Measurements from ENCODE around the gene ARHGAP12. TPM values are rescaled to one million over a fixed set of nuclear protein-coding genes. Genes with fewer than 3 reads are reported as not detected.

Gene ARHGAP12
- total RNA-seq, 1 donor from 2014 or later = 68.9 TPM

DNA sequence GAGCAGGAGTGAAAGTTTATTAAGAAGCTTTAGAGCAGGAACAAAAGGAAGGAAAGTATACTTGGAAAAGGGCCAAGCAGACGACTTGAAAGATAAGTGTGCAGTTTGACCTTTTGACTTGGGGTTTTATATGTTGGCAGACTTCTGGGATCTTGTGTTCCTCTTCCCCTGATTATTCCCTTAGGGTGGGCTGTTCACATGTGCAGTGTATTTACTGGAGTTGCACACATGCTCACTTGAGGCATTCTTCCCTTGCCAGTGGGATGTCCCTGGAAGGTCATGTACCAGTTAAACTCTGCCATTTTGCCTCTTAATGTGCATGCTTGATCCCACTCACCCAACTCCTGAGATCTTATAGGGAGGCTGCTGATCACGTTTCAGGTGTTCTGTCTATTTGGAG, 23.4 kb upstream of the ARHGAP12 start:
- Mint-ChIP-seq H3K9me3 (peaks cover 22% of the 10 kb centered on the region), H3K27ac (no peak overlapping the region), H3K27me3 (ENCODE audit: insufficient read depth, low read depth) (peaks cover 5% of the 10 kb centered on the region), H3K4me3 (no peak overlapping the region), H3K4me1 (peaks cover 4% of the 10 kb centered on the region), H3K36me3 (peaks cover 6% of the 10 kb centered on the region)
- Histone ChIP-seq H3K79me2 (ENCODE audit: low read depth) (no peaks in the 10 kb centered on the region), H4K20me1 (ENCODE audit: low read depth) (no peaks in the 10 kb centered on the region), H3K4me2 (no peak overlapping the region), H3K4me1 (no peaks in the 10 kb centered on the region), H3K9me3 (ENCODE audit: low read depth) (no peaks in the 10 kb centered on the region), H3K4me3 (no peak overlapping the region), H3K27ac (no peak overlapping the region), H3F3A (ENCODE audit: low read depth) (no peaks in the 10 kb centered on the region), H3K27me3 (no peaks in the 10 kb centered on the region), H2AFZ (replicated peaks) (no peak overlapping the region), H3K36me3 (no peaks in the 10 kb centered on the region), H3K9ac (no peak overlapping the region)
- TF ChIP-seq EZH2phosphoT487 (IDR thresholded peaks at IDR 0.05) (no peak), EZH2 (IDR thresholded peaks at IDR 0.05) (no peak)
- TF ChIP-seq, protein P1, sequence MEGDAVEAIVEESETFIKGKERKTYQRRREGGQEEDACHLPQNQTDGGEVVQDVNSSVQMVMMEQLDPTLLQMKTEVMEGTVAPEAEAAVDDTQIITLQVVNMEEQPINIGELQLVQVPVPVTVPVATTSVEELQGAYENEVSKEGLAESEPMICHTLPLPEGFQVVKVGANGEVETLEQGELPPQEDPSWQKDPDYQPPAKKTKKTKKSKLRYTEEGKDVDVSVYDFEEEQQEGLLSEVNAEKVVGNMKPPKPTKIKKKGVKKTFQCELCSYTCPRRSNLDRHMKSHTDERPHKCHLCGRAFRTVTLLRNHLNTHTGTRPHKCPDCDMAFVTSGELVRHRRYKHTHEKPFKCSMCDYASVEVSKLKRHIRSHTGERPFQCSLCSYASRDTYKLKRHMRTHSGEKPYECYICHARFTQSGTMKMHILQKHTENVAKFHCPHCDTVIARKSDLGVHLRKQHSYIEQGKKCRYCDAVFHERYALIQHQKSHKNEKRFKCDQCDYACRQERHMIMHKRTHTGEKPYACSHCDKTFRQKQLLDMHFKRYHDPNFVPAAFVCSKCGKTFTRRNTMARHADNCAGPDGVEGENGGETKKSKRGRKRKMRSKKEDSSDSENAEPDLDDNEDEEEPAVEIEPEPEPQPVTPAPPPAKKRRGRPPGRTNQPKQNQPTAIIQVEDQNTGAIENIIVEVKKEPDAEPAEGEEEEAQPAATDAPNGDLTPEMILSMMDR (IDR thresholded peaks at IDR 0.05) = no peak
- DNase-seq (ENCODE audit: low spot score) = no peak

DNA sequence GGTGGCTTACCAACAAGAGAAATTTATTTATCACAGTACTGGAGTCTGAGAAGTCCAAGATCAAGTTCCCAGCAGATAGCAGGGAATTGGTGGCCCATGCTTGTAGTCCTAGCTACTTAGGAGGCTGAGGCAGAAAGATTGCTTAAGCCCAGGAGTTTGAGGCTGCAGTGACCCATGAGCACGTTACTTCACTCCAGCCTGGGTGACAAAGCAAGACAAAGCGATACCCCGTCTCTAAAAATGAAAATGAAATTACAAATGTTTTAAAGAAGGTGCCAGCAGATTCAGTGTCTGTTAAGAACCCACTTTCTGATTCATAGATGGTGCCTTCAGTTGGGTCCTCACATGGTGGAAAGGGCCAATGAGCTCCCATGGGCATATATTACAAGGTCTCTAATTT, 20.6 kb upstream of the ARHGAP12 start:
- Histone ChIP-seq H3K4me2 (no peak overlapping the region), H3K79me2 (ENCODE audit: low read depth) (no peaks in the 10 kb centered on the region), H2AFZ (replicated peaks) (no peak overlapping the region), H3K9me3 (ENCODE audit: low read depth) (no peaks in the 10 kb centered on the region), H3K4me1 (peaks cover 10% of the 10 kb centered on the region), H3K4me3 (no peak overlapping the region), H4K20me1 (ENCODE audit: low read depth) (no peaks in the 10 kb centered on the region), H3K36me3 (no peaks in the 10 kb centered on the region), H3K9ac (no peak overlapping the region), H3F3A (ENCODE audit: low read depth) (peaks cover 4% of the 10 kb centered on the region), H3K27ac (no peak overlapping the region), H3K27me3 (no peaks in the 10 kb centered on the region)
- TF ChIP-seq EZH2 (IDR thresholded peaks at IDR 0.05) (no peak), EZH2phosphoT487 (IDR thresholded peaks at IDR 0.05) (no peak)
- TF ChIP-seq, protein P1 (IDR thresholded peaks at IDR 0.05) = no peak
- no peak overlapping the region for H3K4me3 Mint-ChIP-seq
- H3K9me3 Mint-ChIP-seq = peaks cover 15% of the 10 kb centered on the region
- H3K36me3 Mint-ChIP-seq = peaks cover 1% of the 10 kb centered on the region
- H3K4me1 Mint-ChIP-seq = peaks cover 15% of the 10 kb centered on the region
- H3K27me3 Mint-ChIP-seq (ENCODE audit: insufficient read depth, low read depth) = peaks cover 2% of the 10 kb centered on the region
- no peak for DNase-seq (ENCODE audit: low spot score)
- no peak overlapping the region for H3K27ac Mint-ChIP-seq

DNA sequence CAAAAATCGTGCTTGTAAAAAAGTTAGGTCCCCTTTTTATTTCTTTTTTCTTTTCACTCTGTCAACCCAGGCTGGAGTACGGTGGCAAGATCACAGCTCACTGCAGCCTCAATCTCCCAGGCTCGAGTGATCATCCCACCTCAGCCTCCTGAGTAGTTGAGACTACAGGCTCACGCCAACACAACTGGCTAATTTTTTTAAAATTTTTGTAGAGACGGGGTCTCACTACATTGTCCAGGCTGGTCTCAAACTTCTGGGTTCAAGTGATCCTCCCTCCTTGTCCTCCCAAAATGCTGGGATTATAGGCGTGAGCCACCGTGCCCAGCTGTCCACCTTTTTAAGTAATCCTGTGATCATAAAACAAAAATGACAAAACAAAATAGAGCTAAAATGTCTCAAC, 19.4 kb upstream of the ARHGAP12 start:
- peaks cover 4% of the 10 kb centered on the region for H3F3A ChIP-seq (ENCODE audit: low read depth)
- no peaks in the 10 kb centered on the region for H3K79me2 ChIP-seq (ENCODE audit: low read depth)
- no peak overlapping the region for H3K27ac ChIP-seq
- H4K20me1 ChIP-seq (ENCODE audit: low read depth) = no peaks in the 10 kb centered on the region
- no peaks in the 10 kb centered on the region for H3K27me3 ChIP-seq
- Mint-ChIP-seq H3K9me3 (peaks cover 8% of the 10 kb centered on the region), H3K36me3 (no peaks in the 10 kb centered on the region), H3K4me1 (peaks cover 15% of the 10 kb centered on the region), H3K27me3 (ENCODE audit: insufficient read depth, low read depth) (peaks cover 2% of the 10 kb centered on the region), H3K4me3 (no peak overlapping the region), H3K27ac (no peak overlapping the region)
- no peak for TF ChIP-seq EZH2phosphoT487 (IDR thresholded peaks at IDR 0.05)
- no peak for TF ChIP-seq EZH2 (IDR thresholded peaks at IDR 0.05)
- TF ChIP-seq, protein P1 (IDR thresholded peaks at IDR 0.05) = no peak
- H3K4me3 ChIP-seq = no peak overlapping the region
- no peak overlapping the region for H3K4me2 ChIP-seq
- H3K9ac ChIP-seq = no peak overlapping the region
- DNase-seq (ENCODE audit: low spot score) = no peak
- H3K4me1 ChIP-seq = peaks cover 10% of the 10 kb centered on the region
- no peaks in the 10 kb centered on the region for H3K36me3 ChIP-seq
- no peaks in the 10 kb centered on the region for H3K9me3 ChIP-seq (ENCODE audit: low read depth)
- H2AFZ ChIP-seq (replicated peaks) = no peak overlapping the region

Data from neural progenitor cell (in vitro differentiated cells).